ENCODE results near the gene SULT1C4. TPM values are rescaled to one million over a fixed set of nuclear protein-coding genes. Genes with fewer than 3 reads are reported as not detected.
"Not testable (repeated sequence)": the region's sequence is repeated elsewhere in the genome, so short reads cannot be mapped to it uniquely, and the experiment has no call there.

Gene SULT1C4
- total RNA-seq, 1 donor from 2014 or later = 8.8 TPM

DNA sequence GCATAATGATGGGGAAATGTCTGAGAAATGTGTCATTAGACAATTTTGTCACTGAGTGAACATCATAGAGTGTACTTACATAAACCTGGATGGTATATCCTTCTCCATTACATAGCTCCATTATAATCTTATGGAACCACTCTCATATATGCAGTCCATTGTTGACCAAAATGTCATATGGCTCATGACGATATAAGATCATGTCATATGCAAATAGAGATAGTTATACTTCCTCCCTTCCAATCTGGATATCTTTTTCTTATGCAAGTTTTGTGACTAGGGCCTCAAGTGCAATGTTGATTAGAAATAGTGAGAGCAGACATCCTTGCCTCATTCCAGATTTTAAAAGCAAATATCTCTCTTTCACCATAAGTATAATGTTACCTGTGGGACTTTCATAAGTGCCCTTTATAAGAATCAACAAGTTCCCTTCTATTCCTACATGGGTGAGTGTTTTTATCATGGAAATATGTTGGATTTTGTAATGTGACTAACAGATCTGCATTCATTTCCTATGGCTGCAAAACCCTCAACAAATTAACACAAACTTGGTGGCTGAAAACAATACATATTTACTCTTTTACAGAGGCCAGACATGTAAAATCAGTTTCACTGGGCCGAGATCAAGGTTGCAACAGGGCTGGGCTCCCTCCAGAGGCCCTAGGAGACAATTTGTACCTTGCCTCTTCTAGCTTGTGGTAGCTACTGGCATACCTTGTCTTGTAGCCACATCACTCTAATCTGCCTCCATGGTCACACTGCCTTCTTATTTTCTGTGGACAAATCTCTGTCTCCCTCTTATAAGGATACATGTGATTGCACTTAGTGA, 21.6 kb upstream of the SULT1C4 start:
- intact Hi-C loops (cut with DNase I) = no loop called here
- no peak overlapping the region for H3K4me3 ChIP-seq
- no peaks in the 10 kb centered on the region for H3K36me3 ChIP-seq
- DNase-seq (ENCODE audit: extremely low spot score in 2 of 2) = no peak
- TF ChIP-seq POLR2A (IDR thresholded peaks at IDR 0.05) = no peak
- no peak for TF ChIP-seq CTCF (IDR thresholded peaks at IDR 0.05)
- no peaks in the 10 kb centered on the region for H3K9me3 ChIP-seq
- no peak overlapping the region for H3K27ac ChIP-seq
- H3K4me1 ChIP-seq = no peaks in the 10 kb centered on the region
- H3K27me3 ChIP-seq = no peaks in the 10 kb centered on the region

DNA sequence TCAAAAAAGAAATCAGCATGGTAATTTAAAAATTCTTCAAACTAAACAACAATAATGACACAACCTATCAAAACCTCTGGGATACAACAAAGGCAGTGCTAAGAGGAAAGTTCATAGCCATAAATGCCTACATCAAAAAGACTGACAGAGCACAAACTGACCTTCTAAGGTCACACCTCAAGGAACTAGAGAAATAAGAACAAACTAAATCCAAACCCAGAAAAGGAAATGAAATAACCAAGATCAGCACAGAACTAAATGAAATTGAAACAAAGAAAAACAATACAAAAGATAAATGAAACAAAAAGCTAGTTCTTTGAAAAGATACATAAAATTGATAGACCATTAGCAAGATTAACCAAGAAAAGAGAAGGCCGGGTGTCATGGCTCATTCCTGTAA, 18.4 kb upstream of the SULT1C4 start:
- H3K27me3 ChIP-seq; H3K36me3 ChIP-seq; H3K9me3 ChIP-seq; DNase-seq (ENCODE audit: extremely low spot score in 2 of 2); H3K27ac ChIP-seq; H3K4me1 ChIP-seq; intact Hi-C loops (cut with DNase I); H3K4me3 ChIP-seq: not testable (repeated sequence)

DNA sequence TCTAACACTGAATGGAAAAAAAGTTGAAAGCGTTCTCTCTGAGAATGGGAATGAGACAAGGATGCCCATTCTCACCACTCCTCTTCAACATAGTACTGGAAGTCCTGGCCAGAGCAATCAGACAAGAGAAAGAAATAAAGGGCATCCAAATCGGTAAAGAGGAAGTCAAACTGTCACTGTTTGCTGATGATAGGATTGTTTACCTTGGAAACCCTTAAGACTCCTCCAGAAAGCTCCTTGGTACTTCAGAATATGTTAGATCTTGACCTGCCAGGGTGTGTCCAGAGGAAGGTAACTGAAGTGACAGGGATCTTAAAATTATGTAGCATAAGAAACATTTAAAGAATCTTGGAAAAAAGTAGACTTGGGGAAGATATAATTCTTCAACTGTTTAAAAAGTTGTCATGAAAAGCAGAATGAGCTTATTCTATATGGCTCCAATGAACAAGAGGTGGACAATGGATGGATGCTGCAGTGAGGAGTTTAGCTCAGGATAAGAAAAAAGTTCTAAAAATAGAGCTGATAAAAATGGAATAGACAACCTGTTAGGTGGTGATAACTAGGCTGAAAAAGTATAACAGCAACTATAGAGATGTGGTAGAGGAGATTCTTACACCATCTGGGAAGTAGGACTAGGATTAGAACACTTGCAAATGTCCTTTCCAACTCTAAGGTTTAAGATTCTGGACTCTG, 16.8 kb upstream of the SULT1C4 start:
- Histone ChIP-seq H3K4me3 (no peak overlapping the region), H3K4me1 (no peaks in the 10 kb centered on the region), H3K27me3 (no peaks in the 10 kb centered on the region), H3K36me3 (no peaks in the 10 kb centered on the region), H3K27ac (no peak overlapping the region), H3K9me3 (no peaks in the 10 kb centered on the region)
- intact Hi-C loops (cut with DNase I) = no loop called here
- DNase-seq (ENCODE audit: extremely low spot score in 2 of 2) = no peak
- TF ChIP-seq CTCF (IDR thresholded peaks at IDR 0.05) (no peak), POLR2AphosphoS5 (IDR thresholded peaks at IDR 0.05; ENCODE audit: insufficient read depth in 1 of 2, low read depth in 1 of 2) (no peak), POLR2A (IDR thresholded peaks at IDR 0.05) (no peak)

GRCh38 chr2:108363024-108363907, 14.5 kb upstream of the SULT1C4 start:
- Histone ChIP-seq H3K27ac (no peak overlapping the region), H3K9me3 (no peaks in the 10 kb centered on the region), H3K27me3 (no peaks in the 10 kb centered on the region), H3K4me3 (no peak overlapping the region), H3K36me3 (no peaks in the 10 kb centered on the region), H3K4me1 (no peaks in the 10 kb centered on the region)
- intact Hi-C loops (cut with DNase I) = no loop called here
- no peak for DNase-seq (ENCODE audit: extremely low spot score in 2 of 2)
- no peak for TF ChIP-seq CTCF (IDR thresholded peaks at IDR 0.05)
- TF ChIP-seq POLR2A (IDR thresholded peaks at IDR 0.05) = no peak
- no peak for TF ChIP-seq POLR2AphosphoS5 (IDR thresholded peaks at IDR 0.05; ENCODE audit: insufficient read depth in 1 of 2, low read depth in 1 of 2)

DNA sequence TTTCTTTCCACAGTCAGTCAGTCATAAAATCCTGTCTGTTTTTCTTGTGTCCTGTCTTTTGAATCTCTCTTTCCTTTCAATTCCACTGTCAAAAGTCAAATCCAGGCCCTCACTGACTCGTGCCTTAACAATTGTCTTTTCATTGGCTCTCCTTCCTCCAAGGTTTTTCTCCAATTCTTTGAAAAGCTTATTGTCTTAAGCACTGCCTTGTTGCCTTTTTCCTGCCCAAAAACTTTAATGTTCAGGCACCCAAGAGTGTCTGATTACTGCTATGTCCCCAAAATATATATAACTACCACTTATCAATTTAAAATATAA, 13.9 kb upstream of the SULT1C4 start:
- no peak overlapping the region for H3K27ac ChIP-seq
- no peaks in the 10 kb centered on the region for H3K4me1 ChIP-seq
- H3K4me3 ChIP-seq = no peak overlapping the region
- no peaks in the 10 kb centered on the region for H3K27me3 ChIP-seq
- no peak for DNase-seq (ENCODE audit: extremely low spot score in 2 of 2)
- intact Hi-C loops (cut with DNase I) = no loop called here
- no peaks in the 10 kb centered on the region for H3K9me3 ChIP-seq
- no peak for TF ChIP-seq POLR2A (IDR thresholded peaks at IDR 0.05)
- TF ChIP-seq CTCF (IDR thresholded peaks at IDR 0.05) = no peak
- TF ChIP-seq POLR2AphosphoS5 (IDR thresholded peaks at IDR 0.05; ENCODE audit: insufficient read depth in 1 of 2, low read depth in 1 of 2) = no peak
- no peaks in the 10 kb centered on the region for H3K36me3 ChIP-seq
